Measurements from ENCODE around the gene PDZRN4.

DNA sequence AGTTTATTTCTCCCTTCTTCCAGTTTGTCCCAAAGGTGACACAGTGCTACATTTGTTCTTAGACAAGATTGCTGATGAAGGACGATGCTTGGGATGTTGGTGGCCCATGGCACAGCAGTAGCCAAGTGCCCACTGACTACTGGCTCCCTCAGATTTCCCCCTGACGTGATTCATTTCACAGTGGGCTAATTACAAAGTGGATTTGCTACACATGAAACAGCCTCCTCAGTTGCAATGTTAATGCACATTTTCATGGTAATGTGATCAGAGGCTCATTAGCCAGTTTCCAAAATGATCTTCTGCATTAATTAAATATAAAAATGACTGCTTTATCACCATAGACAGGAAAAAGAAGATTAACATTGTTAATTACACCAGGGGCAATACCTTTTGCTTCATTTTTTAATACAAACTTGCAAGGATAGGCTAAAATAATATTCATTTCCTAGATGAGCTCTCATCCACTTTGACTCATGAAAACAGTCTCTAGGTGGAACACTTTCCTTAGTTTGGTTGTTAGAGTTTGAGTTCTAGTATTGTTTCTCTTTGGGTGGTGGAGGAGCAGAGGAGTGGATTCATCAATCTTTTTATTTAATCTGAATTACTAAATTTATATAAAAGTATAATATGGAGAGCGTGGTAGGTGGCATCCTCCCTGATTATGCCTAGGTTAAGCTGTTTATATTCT is 250.9 kb downstream of the PDZRN4 start:
- TF ChIP-seq ISL1 (CRISPR knock-in tag; IDR thresholded peaks at IDR 0.05) (no peak), ARNTL (CRISPR knock-in tag; IDR thresholded peaks at IDR 0.05; ENCODE audit: borderline replicate concordance, low read depth) (no peak), ZNF565 (CRISPR knock-in tag; conservative IDR thresholded peaks at IDR 0.05; ENCODE audit: low read depth) (no peak), BACH2 (CRISPR knock-in tag; IDR thresholded peaks at IDR 0.05; ENCODE audit: borderline replicate concordance) (no peak), SNAI2 (CRISPR knock-in tag; IDR thresholded peaks at IDR 0.05) (no peak), TSHZ2 (CRISPR knock-in tag; IDR thresholded peaks at IDR 0.05) (no peak), RARB (CRISPR knock-in tag; IDR thresholded peaks at IDR 0.05) (no peak), ZFP30 (CRISPR knock-in tag; IDR thresholded peaks at IDR 0.05) (no peak), CSRNP3 (CRISPR knock-in tag; IDR thresholded peaks at IDR 0.05) (no peak), ZNF8 (CRISPR knock-in tag; IDR thresholded peaks at IDR 0.05) (no peak), CREB5 (CRISPR knock-in tag; IDR thresholded peaks at IDR 0.05; ENCODE audit: low read depth) (no peak)
- TF ChIP-seq, protein P1, sequence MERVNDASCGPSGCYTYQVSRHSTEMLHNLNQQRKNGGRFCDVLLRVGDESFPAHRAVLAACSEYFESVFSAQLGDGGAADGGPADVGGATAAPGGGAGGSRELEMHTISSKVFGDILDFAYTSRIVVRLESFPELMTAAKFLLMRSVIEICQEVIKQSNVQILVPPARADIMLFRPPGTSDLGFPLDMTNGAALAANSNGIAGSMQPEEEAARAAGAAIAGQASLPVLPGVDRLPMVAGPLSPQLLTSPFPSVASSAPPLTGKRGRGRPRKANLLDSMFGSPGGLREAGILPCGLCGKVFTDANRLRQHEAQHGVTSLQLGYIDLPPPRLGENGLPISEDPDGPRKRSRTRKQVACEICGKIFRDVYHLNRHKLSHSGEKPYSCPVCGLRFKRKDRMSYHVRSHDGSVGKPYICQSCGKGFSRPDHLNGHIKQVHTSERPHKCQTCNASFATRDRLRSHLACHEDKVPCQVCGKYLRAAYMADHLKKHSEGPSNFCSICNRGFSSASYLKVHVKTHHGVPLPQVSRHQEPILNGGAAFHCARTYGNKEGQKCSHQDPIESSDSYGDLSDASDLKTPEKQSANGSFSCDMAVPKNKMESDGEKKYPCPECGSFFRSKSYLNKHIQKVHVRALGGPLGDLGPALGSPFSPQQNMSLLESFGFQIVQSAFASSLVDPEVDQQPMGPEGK (CRISPR knock-in tag; IDR thresholded peaks at IDR 0.05; ENCODE audit: borderline replicate concordance), result no peak
